Thyroid gland (tissue), 4 donors: ENCODE data around the gene DCLK3. TPM values are rescaled to one million over a fixed set of nuclear protein-coding genes. Genes with fewer than 3 reads are reported as not detected.

Experiments used
- DNase-seq, 2 donors: peaks; one replicate each; pipeline ENCODE4 v3.0.0-alpha.2; 2019
- H3K27ac ChIP-seq, 3 donors: fragments of 200-600 bp; sonication (generic); 1 replicate in 2 of 3; 2 replicates in 1 of 3; pipeline ENCODE4 v1.5.1; 2016 to 2019; ENCODE audit warnings: mild to moderate bottlenecking in 1 of 3, moderate library complexity in 1 of 3
- H3K27me3 ChIP-seq: fragments of 200-600 bp; sonication (generic); one replicate; pipeline ENCODE4 v1.5.1; 2019
- H3K36me3 ChIP-seq, 2 donors: fragments of 200-600 bp; sonication (generic); one replicate each; pipeline ENCODE4 v1.5.1; 2016 to 2019
- H3K4me1 ChIP-seq, 2 donors: fragments of 200-600 bp; sonication (generic); one replicate each; pipeline ENCODE4 v1.5.1; 2017 to 2019
- H3K4me3 ChIP-seq, 3 donors: fragments of 200-600 bp; sonication (generic); replicated peaks in 1 of 3; 1 replicate in 2 of 3; 2 replicates in 1 of 3; pipeline ENCODE4 v1.5.1; 2016; ENCODE audit warnings: mild to moderate bottlenecking in 1 of 3
- H3K9me3 ChIP-seq: fragments of 200-600 bp; sonication (generic); one replicate; pipeline ENCODE4 v1.5.1; 2017
- CTCF ChIP-seq, 6 experiments: fragments of 200-600 bp in 3 of 6; fragments of 450-650 bp in 3 of 6; sonication (generic) in 3 of 6; IDR thresholded peaks; one replicate each; pipeline ENCODE4 v1.5.1; 2016 to 2019; ENCODE audit warnings: antibody characterized with exemption in 6 of 6, mild to moderate bottlenecking in 2 of 6, inconsistent platforms in 1 of 6, moderate library complexity in 1 of 6
- POLR2A ChIP-seq, 2 donors: fragments of 450-650 bp; IDR thresholded peaks; one replicate each; pipeline ENCODE4 v1.6.1; 2017; ENCODE audit warnings: antibody characterized with exemption in 2 of 2, mild to moderate bottlenecking in 2 of 2, moderate library complexity in 1 of 2
- WGBS, 2 donors: methylation state at CpG; one replicate each; pipeline ENCODE4 v1.1.5; 2017; 5-methylcytosine and 5-hydroxymethylcytosine counted together
- intact Hi-C: fragments of 100-400 bp; cut with DNase I; formaldehyde crosslinking; loops from one replicate; pipeline ENCODE4 v1.15.1; 2023
- total RNA-seq, 4 donors: library from RNA; depleted of rRNA; stranded (reverse); fragments of >200 nt; gene quantifications; one replicate each; pipeline ENCODE4 v1.2.3, GENCODE V29; 2016

DCLK3 gene
- total RNA-seq, 4 donors from 2014 or later: 0.11 TPM; not detected in 3

GRCh38 chr3:36669764-36670163 is 94.6 kb downstream of the DCLK3 start:
- no peak for DNase-seq
- Histone ChIP-seq H3K4me1 (no peaks in the 10 kb centered on the region), H3K36me3 (no peaks in the 10 kb centered on the region), H3K27me3 (no peaks in the 10 kb centered on the region), H3K27ac (no peak overlapping the region), H3K4me3 (no peak overlapping the region), H3K9me3 (no peaks in the 10 kb centered on the region)
- 92 to 95% methylated on average over 3 of the region's 3 CpGs for whole genome bisulfite sequencing, 2 donors
- intact Hi-C loops: no loop called here
- no peak for TF ChIP-seq POLR2A (IDR thresholded peaks at IDR 0.05)
- no peak for TF ChIP-seq CTCF (IDR thresholded peaks at IDR 0.05)

GRCh38 chr3:36666166-36666565 is 98.2 kb downstream of the DCLK3 start:
- H3K27me3 ChIP-seq: no peaks in the 10 kb centered on the region
- H3K27ac ChIP-seq: no peak overlapping the region
- no peak for DNase-seq
- WGBS, 2 donors: 39 to 57% methylated on average over 2 of the region's 2 CpGs
- no peaks in the 10 kb centered on the region for H3K36me3 ChIP-seq
- intact Hi-C loops: no loop called here
- TF ChIP-seq CTCF (IDR thresholded peaks at IDR 0.05) (no peak), POLR2A (IDR thresholded peaks at IDR 0.05) (no peak)
- no peak overlapping the region for H3K4me3 ChIP-seq
- no peaks in the 10 kb centered on the region for H3K9me3 ChIP-seq
- H3K4me1 ChIP-seq: no peaks in the 10 kb centered on the region

- TF ChIP-seq POLR2A (IDR thresholded peaks at IDR 0.05) (no peak), CTCF (IDR thresholded peaks at IDR 0.05) (no peak)
- no peak overlapping the region for H3K27ac ChIP-seq
- no peaks in the 10 kb centered on the region for H3K9me3 ChIP-seq
- no peak for DNase-seq
- 83 to 96% methylated on average over 2 of the region's 2 CpGs for WGBS, 2 donors
- intact Hi-C loops: no loop called here
- no peak overlapping the region for H3K4me3 ChIP-seq
- no peaks in the 10 kb centered on the region for H3K27me3 ChIP-seq
- no peaks in the 10 kb centered on the region for H3K36me3 ChIP-seq
- H3K4me1 ChIP-seq: no peaks in the 10 kb centered on the region
These were observed 100.6 kb downstream of the DCLK3 start for GRCh38 chr3:36663666-36664291.

GRCh38 chr3:36662626-36663025 is 101.7 kb downstream of the DCLK3 start:
- DNase-seq: no peak
- Histone ChIP-seq H3K27me3 (no peaks in the 10 kb centered on the region), H3K27ac (no peak overlapping the region), H3K4me1 (no peaks in the 10 kb centered on the region), H3K4me3 (no peak overlapping the region), H3K9me3 (no peaks in the 10 kb centered on the region), H3K36me3 (no peaks in the 10 kb centered on the region)
- WGBS, 2 donors: 63 to 67% methylated on average over 4 of the region's 4 CpGs
- TF ChIP-seq POLR2A (IDR thresholded peaks at IDR 0.05) (no peak), CTCF (IDR thresholded peaks at IDR 0.05) (no peak)
- intact Hi-C loops: no loop called here

Other genes starting within 250 kb of the DCLK3 start
- 10 to 100 TPM; 11.7 to 26.3 (median 18.5) TPM for gene TRANK1, start 180.5 kb upstream of the DCLK3 start, total RNA-seq
- 10 to 100 TPM; 25.3 to 48.0 (median 35.0) TPM for gene EPM2AIP1, start 228.6 kb upstream of the DCLK3 start, total RNA-seq
- gene MLH1, start 229.0 kb upstream of the DCLK3 start, total RNA-seq: 10 to 100 TPM; 32.1 to 65.7 (median 54.3) TPM